ENCODE measurements around the gene NSUN4. TPM values are rescaled to one million over a fixed set of nuclear protein-coding genes. Genes with fewer than 3 reads are reported as not detected.

The NSUN4 gene
- total RNA-seq, 1 donor from 2014 or later: 17.2 TPM

- DNase-seq (ENCODE audit: low read depth): no peak
- peak overlapping the region; percentile 71 for H3K4me3 ChIP-seq (ENCODE audit: low read depth, low read length)
Measured at GRCh38 chr1:46302641-46303037, 38.0 kb upstream of the NSUN4 start.

GRCh38 chr1:46303038-46303871 is 37.4 kb upstream of the NSUN4 start, which contains the start of the genes LRRC41 and UQCRH:
TSS of gene LRRC41 (minus strand) at chr1:46303616. CDS start at chr1:46303322, 294 bp downstream.
TSS of gene UQCRH (plus strand) at chr1:46303698. CDS start at chr1:46303767, 69 bp downstream.
- no peak for TF ChIP-seq CTCF (conservative IDR thresholded peaks at IDR 0.05; ENCODE audit: low read depth, low read length)
- peak; percentile 94 for DNase-seq (ENCODE audit: low read depth)
- peak within 1 kb of the TSS; percentile 71 for H3K4me3 ChIP-seq (ENCODE audit: low read depth, low read length)

More at GRCh38 chr1:46302641-46303037, 38.0 kb upstream of the NSUN4 start:
- no peak for TF ChIP-seq CTCF (conservative IDR thresholded peaks at IDR 0.05; ENCODE audit: low read depth, low read length)

- peak overlapping the region; percentile 71 for H3K4me3 ChIP-seq (ENCODE audit: low read depth, low read length)
- no peak for TF ChIP-seq CTCF (conservative IDR thresholded peaks at IDR 0.05; ENCODE audit: low read depth, low read length)
- DNase-seq (ENCODE audit: low read depth): no peak
Measured at GRCh38 chr1:46303872-46304326, 36.7 kb upstream of the NSUN4 start.

- peak overlapping the region; percentile 14 for H3K4me3 ChIP-seq (ENCODE audit: low read depth, low read length)
- TF ChIP-seq CTCF (conservative IDR thresholded peaks at IDR 0.05; ENCODE audit: low read depth, low read length): no peak
Measured at GRCh38 chr1:46306159-46306530, 34.5 kb upstream of the NSUN4 start.

GRCh38 chr1:46309401-46310159 is 31.0 kb upstream of the NSUN4 start:
- TF ChIP-seq CTCF (conservative IDR thresholded peaks at IDR 0.05; ENCODE audit: low read depth, low read length): no peak
- no peak overlapping the region for H3K4me3 ChIP-seq (ENCODE audit: low read depth, low read length)
- DNase-seq (ENCODE audit: low read depth): no peak

More at GRCh38 chr1:46306159-46306530, 34.5 kb upstream of the NSUN4 start:
- no peak for DNase-seq (ENCODE audit: low read depth)

GRCh38 chr1:46310321-46310720 is 30.3 kb upstream of the NSUN4 start:
- no peak for TF ChIP-seq CTCF (conservative IDR thresholded peaks at IDR 0.05; ENCODE audit: low read depth, low read length)
- H3K4me3 ChIP-seq (ENCODE audit: low read depth, low read length): no peak overlapping the region
- no peak for DNase-seq (ENCODE audit: low read depth)

All from epithelial cell of proximal tubule (primary cell).